CD4-positive, alpha-beta T cell treated with Interleukin-1 beta for 1 hour (primary cell): ENCODE measurements around the gene PON2.

ENCODE experiments used
- DNase-seq, 2 donors: peaks; one replicate each; pipeline ENCODE4 v3.0.0-alpha.2; 2020 to 2022

The PON2 gene

GRCh38 chr7:95441042-95441823, 6.4 kb upstream of the PON2 start:
- DNase-seq, result no peak

DNA sequence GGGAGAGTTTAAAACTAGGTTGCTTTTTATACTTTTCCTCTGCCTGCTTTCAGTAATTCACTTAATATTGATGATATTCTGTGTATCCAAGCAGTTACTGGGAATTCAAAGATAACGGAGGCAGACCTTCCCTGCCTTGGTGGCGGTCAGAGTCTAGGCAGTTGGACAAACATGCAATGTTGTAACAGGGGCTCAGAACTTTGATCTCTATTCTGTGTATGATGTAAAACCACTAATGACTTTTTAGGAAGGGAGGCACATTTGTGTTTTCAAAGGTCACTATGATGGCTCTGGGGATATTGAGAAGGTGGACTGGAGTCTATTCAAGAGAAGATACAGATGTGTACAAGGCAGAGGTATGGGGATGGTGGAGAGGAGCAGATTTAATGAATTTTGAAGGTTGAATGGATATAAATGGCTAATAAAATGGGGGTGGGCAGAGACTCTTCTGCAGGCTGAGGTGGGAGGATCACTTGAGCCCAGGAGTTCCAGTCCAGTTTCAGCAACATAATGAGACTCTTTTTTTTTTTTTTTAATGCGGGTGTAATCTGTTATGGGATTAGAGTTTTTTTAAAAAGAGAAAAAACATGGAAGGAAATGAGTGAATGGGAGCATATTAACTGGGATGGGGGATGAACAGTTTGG, 5.7 kb upstream of the PON2 start:
- DNase-seq, result no peak

- no peak for DNase-seq
Observed at GRCh38 chr7:95436407-95436806, 1.6 kb upstream of the PON2 start.

DNA sequence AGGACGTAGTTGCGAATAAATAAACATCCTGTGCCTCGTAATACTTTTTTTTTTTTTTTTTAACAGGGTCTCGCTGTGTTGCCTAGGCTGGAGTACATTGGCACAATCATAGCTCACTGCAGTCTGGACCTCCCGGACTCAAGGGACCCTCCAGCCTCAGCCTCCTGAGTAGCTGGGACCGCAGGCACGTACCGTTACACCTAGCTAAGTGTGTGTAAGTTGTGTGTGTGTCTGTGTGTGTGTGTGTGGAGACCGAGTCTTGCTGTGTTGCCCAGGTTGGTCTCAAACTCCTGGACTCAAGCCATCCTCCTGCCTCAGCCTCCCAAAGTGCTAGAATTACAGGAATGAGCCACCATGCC, 573 bp upstream of the PON2 start:
- no peak for DNase-seq

- no peak for DNase-seq
Observed at GRCh38 chr7:95433952-95434556, 774 bp downstream of the PON2 start.

DNA sequence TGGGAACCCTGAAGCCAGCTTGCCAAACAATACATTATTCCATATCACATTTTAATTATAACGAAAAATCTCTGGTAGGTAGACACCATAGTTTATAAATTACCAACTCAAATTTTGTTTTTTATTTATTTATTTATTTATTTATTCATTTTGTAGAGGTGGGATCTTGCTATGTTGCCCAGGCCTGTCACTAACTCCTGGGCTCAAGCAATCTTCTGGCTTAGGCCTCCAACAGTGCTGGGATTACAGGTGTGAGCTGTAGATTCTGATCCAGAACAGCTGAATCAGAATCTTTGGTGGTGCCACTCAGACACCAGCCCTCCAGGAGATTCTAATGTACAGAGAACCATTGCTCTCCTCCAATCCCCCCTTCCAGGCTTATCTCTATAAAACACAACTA, 1.7 kb downstream of the PON2 start:
- no peak for DNase-seq

- DNase-seq, result no peak
Observed at GRCh38 chr7:95432606-95433005, 2.2 kb downstream of the PON2 start.

GRCh38 chr7:95430864-95431263, 4.0 kb downstream of the PON2 start:
- DNase-seq, result no peak

GRCh38 chr7:95429241-95429990, 5.4 kb downstream of the PON2 start:
- DNase-seq, result no peak

GRCh38 chr7:95427914-95428516, 6.8 kb downstream of the PON2 start:
- DNase-seq, result no peak

DNA sequence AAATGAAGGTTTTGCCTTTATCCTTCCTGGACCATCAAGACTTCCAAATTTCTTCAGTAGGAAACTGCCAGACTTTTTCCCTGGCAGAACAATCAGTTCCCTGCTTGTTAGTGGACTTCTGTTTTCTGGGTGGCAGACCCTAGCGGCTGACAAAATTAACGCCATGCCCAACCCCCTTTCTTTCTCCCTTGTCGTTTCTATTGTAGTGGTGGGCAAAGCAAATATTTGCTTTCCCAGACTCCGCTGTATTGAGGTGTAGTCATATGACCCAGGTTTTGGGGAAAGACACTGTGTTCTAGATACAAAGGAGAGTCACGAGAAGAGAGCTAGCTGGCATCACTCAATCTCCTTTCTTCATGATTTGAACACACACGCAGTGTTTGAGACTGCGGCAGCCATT, 7.7 kb downstream of the PON2 start:
- DNase-seq, result no peak

GRCh38 chr7:95425694-95426093, 9.1 kb downstream of the PON2 start:
- no peak for DNase-seq

DNA sequence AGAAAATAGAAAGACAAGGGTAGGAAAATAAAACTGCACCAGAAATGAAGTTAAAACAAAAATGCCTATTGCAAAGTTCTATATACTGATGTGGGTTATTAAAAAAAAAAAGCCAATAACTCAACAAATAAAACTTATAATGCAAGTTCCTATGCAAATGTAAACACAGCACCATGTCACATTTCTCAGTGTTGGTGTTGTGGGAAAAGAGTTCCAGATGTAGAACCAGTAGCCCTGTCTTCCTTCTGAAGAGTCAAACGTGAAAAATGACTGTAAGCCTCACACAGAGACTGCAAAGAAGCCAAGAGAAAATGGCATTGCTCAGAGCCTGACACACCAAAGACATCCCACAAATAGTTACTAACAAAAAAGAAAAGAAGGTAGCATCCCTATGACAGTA, 10.1 kb downstream of the PON2 start:
- no peak for DNase-seq

DNA sequence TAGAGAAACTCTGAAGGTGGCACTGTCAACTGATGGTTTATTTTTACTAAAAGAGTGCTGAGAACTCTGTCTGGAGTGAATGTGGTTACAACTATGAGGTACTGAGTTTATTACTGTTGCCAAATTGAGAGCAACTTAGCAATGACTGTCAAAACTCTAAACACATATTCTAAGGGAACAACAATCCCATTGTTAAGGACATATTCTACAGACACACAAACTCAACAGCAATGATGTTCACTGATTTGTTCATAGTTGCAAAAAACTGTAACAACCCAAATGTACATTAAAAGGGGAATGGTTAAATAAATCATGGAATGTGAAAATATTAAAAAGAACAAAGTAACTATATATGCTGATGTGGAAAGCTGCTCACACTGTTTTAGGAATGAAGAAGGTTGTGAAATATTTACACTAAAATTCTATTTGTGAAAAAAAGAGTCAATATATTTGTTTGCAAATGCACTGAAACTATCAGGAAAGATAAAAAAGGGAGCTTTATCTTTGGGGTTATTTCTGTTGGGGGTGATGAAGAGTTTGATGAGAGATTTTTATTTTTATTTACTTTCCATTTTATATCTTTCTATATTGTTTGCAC, 12.9 kb downstream of the PON2 start:
- no peak for DNase-seq

GRCh38 chr7:95421000-95421846, 13.6 kb downstream of the PON2 start:
- DNase-seq, result no peak

DNA sequence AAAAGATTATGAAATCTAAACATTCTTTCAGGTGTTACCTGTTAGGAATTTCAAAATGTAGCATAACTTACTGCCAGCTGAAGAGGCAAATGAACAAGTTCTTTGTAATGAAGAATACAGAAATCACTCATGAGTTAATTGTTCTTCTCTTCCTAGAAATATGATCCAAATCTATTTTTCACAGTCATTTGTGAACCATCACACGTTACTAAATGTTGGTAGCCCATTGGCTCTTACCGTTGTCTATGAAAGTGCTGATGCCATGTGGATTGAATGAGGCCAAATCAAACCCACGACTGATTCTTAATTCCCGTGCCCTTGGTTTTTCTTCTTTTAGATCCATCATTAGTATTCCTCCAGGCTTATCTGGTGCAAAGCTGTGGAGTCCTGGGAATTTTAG, 22.8 kb downstream of the PON2 start:
- no peak for DNase-seq

DNA sequence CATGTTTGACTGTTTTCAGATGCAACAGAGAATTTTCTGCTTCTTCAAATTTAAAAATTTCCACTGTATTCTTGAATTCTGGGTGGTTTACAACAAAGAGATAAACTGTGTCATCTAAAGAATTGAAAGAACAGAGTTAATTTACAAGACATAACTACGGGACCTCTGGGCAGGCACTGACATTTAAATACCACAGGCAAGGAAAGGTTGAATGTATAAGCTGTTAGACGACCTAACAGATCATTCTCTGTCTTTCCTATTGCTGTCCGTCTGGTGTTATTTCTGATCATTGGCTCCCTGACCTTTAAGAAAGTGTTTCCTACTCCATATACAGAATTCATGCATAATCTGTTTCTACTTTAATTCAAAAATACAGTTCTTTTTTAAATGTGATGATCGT, 23.2 kb downstream of the PON2 start:
- no peak for DNase-seq

- no peak for DNase-seq
Observed at GRCh38 chr7:95411036-95411435, 23.8 kb downstream of the PON2 start.

DNA sequence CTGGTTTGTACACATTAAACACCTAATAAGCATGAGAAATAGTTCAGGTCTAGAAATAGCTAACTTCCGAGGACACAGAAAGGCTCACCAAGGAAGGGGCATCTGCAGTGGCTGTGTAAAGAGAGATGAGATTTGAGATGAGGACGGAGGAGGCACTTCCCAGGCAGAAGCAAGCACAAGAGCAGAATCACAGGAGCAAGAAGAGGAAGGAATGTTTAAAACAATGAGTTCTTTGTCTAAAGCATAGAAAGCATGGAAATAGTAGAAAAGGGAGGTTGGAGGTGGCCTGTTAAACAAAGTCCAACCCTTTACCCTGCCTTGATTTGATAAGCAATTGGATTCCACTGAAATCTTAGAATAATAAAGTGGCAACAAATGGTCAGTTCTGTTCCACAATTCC, 27.1 kb downstream of the PON2 start:
- no peak for DNase-seq

DNA sequence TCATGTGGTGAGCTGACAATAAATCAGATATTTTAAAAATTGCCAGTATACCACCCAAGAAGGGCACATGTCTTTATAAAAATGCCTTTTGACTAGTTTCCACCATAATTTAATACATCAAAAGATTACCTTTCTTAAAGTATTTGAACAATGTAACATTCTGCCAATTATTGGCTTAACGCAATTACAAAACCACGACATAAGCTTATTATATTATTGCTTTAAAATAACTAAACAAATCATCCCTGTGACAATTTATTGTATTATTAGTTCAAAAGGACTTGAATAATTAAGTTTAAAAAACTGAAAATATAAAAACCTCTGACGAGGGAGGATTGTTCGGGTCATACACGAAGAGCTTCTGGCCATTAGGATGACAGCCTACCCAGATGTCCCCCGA, 29.0 kb downstream of the PON2 start:
- no peak for DNase-seq

DNA sequence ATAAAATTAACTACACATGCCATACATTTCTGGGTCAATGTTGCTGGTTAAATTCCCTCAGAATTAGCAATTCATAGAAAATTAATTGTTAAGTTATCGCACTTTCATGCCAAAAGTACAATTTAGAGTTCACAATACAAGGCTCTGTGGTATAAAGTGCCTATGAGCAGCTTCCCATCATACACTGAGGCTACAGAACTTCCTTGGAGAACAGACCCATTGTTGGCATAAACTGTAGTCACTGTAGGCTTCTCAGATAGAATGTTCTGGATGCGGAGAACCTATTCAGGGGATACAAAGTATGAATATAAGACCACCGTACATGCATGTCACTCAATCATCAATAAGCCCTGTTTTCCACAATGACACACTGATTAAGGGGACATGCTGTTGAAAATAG, 29.6 kb downstream of the PON2 start:
- no peak for DNase-seq

- DNase-seq, result no peak
Observed at GRCh38 chr7:95404316-95404865, 30.4 kb downstream of the PON2 start.
